Osteoblast (primary cell): ENCODE measurements around the gene DZIP3. TPM values are rescaled to one million over a fixed set of nuclear protein-coding genes. Genes with fewer than 3 reads are reported as not detected.

Experiments
- DNase-seq: peaks from one replicate; pipeline ENCODE4 v3.0.0; 2011; ENCODE audit warnings: low spot score, mixed read lengths; ENCODE audit not compliant: insufficient read length; ENCODE audit errors: missing footprints
- H2AFZ ChIP-seq: 2 replicates; pipeline ENCODE4 v1.6.0; 2011; ENCODE audit warnings: mild to moderate bottlenecking, low read length
- H3K27ac ChIP-seq: 2 replicates; pipeline ENCODE4 v1.5.1; 2011; ENCODE audit warnings: mild to moderate bottlenecking, low read depth, low read length, moderate library complexity
- H3K27me3 ChIP-seq: 2 replicates; pipeline ENCODE4 v1.6.0; 2012; ENCODE audit warnings: mild to moderate bottlenecking, control low read depth, inconsistent platforms, low read length, moderate library complexity; ENCODE audit not compliant: insufficient read depth
- H3K36me3 ChIP-seq: 2 replicates; pipeline ENCODE4 v1.5.1; 2011; ENCODE audit warnings: mild to moderate bottlenecking, low read length, control low read depth, moderate library complexity; ENCODE audit not compliant: insufficient read depth
- H3K4me1 ChIP-seq: 2 replicates; pipeline ENCODE4 v1.5.1; 2011; ENCODE audit warnings: mild to moderate bottlenecking, low read length, control low read depth, moderate library complexity; ENCODE audit not compliant: insufficient read depth
- H3K4me2 ChIP-seq: 2 replicates; pipeline ENCODE4 v1.6.0; 2011; ENCODE audit warnings: mild to moderate bottlenecking, low read length; ENCODE audit not compliant: insufficient read depth
- H3K4me3 ChIP-seq: fragments of 200-600 bp; sonication (generic); 3 replicates; pipeline ENCODE4 v1.5.1; 2012; ENCODE audit warnings: mild to moderate bottlenecking, low read length, inconsistent platforms; ENCODE audit not compliant: insufficient read depth
- H3K79me2 ChIP-seq: 2 replicates; pipeline ENCODE4 v1.6.0; 2012; ENCODE audit warnings: mild to moderate bottlenecking, low read length, control low read depth, inconsistent platforms; ENCODE audit not compliant: insufficient read depth
- H3K9me3 ChIP-seq: 2 replicates; pipeline ENCODE4 v1.5.1; 2011; ENCODE audit warnings: low read depth, low read length, control low read depth
- H4K20me1 ChIP-seq: 2 replicates; pipeline ENCODE4 v1.6.0; 2012; ENCODE audit warnings: mild to moderate bottlenecking, low read length, control low read depth; ENCODE audit not compliant: insufficient read depth
- CTCF ChIP-seq: IDR thresholded peaks from 2 replicates; pipeline ENCODE4 v1.5.1; 2011; ENCODE audit warnings: mild to moderate bottlenecking, low read depth, low read length, moderate library complexity; ENCODE audit errors: extremely low read depth
- total RNA-seq: library from RNA; depleted of rRNA; stranded (reverse); fragments of >200 nt; gene quantifications from 2 replicates; pipeline ENCODE4 v1.2.3, GENCODE V29; 2012

DZIP3 gene
- total RNA-seq, 1 donor = 12.3 TPM

GRCh38 chr3:108698461-108698860, 108.9 kb downstream of the DZIP3 start:
- H3K27ac ChIP-seq = no peak overlapping the region
- H4K20me1 ChIP-seq = no peaks in the 10 kb centered on the region
- no peaks in the 10 kb centered on the region for H3K4me1 ChIP-seq
- H3K4me2 ChIP-seq = no peak overlapping the region
- no peaks in the 10 kb centered on the region for H3K79me2 ChIP-seq
- H3K36me3 ChIP-seq = no peaks in the 10 kb centered on the region
- DNase-seq = no peak
- H3K27me3 ChIP-seq = no peaks in the 10 kb centered on the region
- TF ChIP-seq CTCF = no peak
- no peak overlapping the region for H3K4me3 ChIP-seq
- no peak overlapping the region for H2AFZ ChIP-seq
- H3K9me3 ChIP-seq = no peaks in the 10 kb centered on the region

DNA sequence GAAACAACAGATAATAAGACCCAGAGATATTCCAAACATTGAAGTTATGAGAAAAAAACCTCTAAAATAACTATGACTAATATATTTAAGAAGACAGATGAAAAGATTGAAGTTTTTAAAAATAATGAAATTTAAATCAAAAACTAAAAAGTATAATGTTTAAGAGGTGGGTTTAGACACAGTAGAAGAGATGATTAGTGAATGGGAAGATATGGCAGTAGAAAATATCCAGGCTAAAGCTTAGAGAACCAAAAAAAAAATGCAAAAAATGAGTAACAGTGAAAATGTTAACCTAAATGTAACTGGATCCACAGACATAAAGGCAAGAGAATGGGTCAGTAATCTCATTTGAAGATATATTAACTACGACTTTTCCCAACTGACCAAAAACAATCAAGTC, 115.5 kb downstream of the DZIP3 start:
- TF ChIP-seq CTCF = no peak

DNA sequence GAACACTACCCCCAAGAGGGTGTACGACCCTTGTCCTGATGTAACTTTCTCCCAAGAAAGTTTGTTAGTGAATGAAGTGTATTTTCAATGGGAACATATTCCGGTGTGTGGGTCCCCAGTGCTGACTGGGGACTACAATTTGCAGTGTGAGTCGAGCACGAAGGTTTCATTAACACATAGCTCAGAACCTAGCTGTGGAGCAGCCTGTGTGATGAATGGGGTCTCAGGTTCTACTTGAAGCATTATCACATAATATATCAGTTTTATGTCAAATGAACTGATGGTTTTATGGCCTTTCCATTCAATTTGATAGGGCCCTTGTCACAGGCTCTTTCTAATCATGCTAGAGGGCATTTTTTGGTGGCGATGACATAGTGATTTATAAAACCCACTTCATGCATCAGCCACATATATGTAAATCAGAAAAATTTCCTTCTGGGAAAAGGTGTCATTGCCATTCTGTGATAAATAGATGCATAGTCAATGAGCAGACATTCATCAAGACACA, 123.5 kb downstream of the DZIP3 start:
- Histone ChIP-seq H3K36me3 (no peaks in the 10 kb centered on the region), H4K20me1 (no peaks in the 10 kb centered on the region), H3K79me2 (no peaks in the 10 kb centered on the region), H3K4me3 (no peak overlapping the region), H3K9me3 (no peaks in the 10 kb centered on the region), H3K27ac (no peak overlapping the region), H3K27me3 (no peaks in the 10 kb centered on the region), H3K4me1 (no peaks in the 10 kb centered on the region), H3K4me2 (no peak overlapping the region), H2AFZ (no peak overlapping the region)
- no peak for TF ChIP-seq CTCF
- DNase-seq = no peak

More for the DNA sequence above, 115.5 kb downstream of the DZIP3 start:
- H2AFZ ChIP-seq = no peak overlapping the region
- H3K9me3 ChIP-seq = no peaks in the 10 kb centered on the region
- no peaks in the 10 kb centered on the region for H4K20me1 ChIP-seq
- no peaks in the 10 kb centered on the region for H3K36me3 ChIP-seq
- H3K79me2 ChIP-seq = no peaks in the 10 kb centered on the region
- DNase-seq = no peak
- no peak overlapping the region for H3K4me3 ChIP-seq
- H3K27me3 ChIP-seq = no peaks in the 10 kb centered on the region
- H3K27ac ChIP-seq = no peak overlapping the region
- no peaks in the 10 kb centered on the region for H3K4me1 ChIP-seq
- H3K4me2 ChIP-seq = no peak overlapping the region

GRCh38 chr3:108713816-108714215, 124.3 kb downstream of the DZIP3 start:
- H3K4me1 ChIP-seq = no peaks in the 10 kb centered on the region

More at GRCh38 chr3:108713816-108714215, 124.3 kb downstream of the DZIP3 start:
- H3K4me3 ChIP-seq = no peak overlapping the region
- H3K36me3 ChIP-seq = no peaks in the 10 kb centered on the region
- no peaks in the 10 kb centered on the region for H3K9me3 ChIP-seq
- no peak overlapping the region for H2AFZ ChIP-seq
- no peaks in the 10 kb centered on the region for H4K20me1 ChIP-seq
- H3K27me3 ChIP-seq = no peaks in the 10 kb centered on the region
- H3K79me2 ChIP-seq = no peaks in the 10 kb centered on the region
- H3K4me2 ChIP-seq = no peak overlapping the region
- TF ChIP-seq CTCF = no peak
- no peak for DNase-seq
- H3K27ac ChIP-seq = no peak overlapping the region
